HG02970 (cell line): ENCODE results near the gene TASP1.
"Not testable (repeated sequence)": the region's sequence is repeated elsewhere in the genome, so short reads cannot be mapped to it uniquely, and the experiment has no call there.

Source experiments
- ATAC-seq: cut with Tn5 transposase; IDR thresholded peaks from one replicate; pipeline ENCODE4 v1.9.1; 2021; ENCODE audit warnings: mild to moderate bottlenecking, moderate library complexity, moderate number of reproducible peaks; ENCODE audit not compliant: unreplicated experiment, low FRiP score

Gene TASP1

GRCh38 chr20:13416531-13416930, 222.2 kb downstream of the TASP1 start:
- ATAC-seq, result no peak

DNA sequence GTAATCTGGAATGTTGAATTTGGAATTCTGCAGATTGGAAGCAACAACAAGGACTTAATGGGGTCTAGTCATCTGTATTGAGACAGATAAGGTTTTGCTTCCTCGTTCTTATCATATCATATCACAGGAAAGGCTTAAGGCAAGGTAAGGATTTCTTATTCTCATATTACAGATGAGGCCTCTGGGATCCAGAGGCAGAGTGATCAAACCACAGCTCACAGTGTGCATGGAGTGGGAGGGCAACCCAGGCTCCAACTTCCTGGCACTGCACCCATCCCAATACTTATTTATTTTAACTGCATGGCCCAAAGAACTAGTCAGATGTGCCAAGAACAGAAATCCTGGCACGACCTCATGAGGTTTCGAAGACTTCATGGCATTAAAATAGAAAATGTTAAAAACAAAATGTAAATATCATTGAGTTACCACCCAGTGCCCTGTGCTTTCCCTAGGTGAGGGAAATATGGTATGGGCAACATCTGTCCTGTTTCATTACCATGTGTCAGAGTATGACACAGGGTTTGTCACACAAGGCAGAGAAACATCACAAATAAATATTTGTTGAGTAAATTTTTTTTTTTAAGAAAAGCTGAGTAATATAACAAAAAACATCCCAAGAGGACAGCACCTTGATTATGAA, 225.8 kb downstream of the TASP1 start:
- no peak for ATAC-seq

DNA sequence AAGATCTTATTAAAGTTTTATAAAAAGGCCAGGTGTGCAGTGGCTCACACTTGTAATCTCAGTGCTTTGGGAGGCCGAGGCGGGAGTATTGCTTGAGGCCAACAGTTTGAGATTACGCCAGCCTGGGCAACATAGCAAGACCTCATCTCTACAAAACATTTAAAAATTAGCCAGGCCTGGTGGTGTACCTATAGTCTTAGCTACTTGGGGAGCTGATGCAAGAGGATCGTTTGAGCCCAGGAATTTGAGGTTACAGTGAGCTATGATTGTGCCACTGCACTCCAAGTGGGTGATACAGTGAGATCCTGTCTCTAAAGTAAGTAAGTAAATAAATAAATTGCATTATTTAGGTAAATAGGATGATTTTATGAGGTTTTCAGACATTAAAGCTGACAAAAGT, 234.4 kb downstream of the TASP1 start:
- ATAC-seq, result no peak

GRCh38 chr20:13403453-13403852, 235.3 kb downstream of the TASP1 start:
- ATAC-seq, result no peak

- ATAC-seq, result no peak
Measured at GRCh38 chr20:13402986-13403385, 235.7 kb downstream of the TASP1 start.

- ATAC-seq, result no peak
Measured at GRCh38 chr20:13402171-13402760, 236.5 kb downstream of the TASP1 start.

- ATAC-seq, result no peak
Measured at GRCh38 chr20:13401596-13401995, 237.1 kb downstream of the TASP1 start.

DNA sequence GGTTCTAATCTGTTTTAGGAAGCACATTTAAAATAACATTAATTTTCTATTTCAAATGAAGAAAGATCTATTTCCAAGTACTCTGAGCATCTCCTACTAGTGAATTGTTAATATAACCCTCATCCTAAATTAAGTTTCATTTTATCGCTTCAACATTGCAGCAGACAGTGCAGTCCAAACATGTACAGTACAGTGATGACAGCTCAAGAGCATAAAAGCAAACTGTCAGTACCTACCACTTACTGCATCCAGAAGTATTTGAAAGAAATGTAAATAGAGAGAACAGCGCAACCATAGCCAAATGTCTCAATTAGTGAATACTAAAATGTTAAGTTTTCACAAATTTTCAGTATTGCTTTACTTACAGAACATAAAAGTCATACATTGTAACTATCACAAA, 238.3 kb downstream of the TASP1 start:
- no peak for ATAC-seq

- no peak for ATAC-seq
Measured at GRCh38 chr20:13397300-13397724, 241.4 kb downstream of the TASP1 start.

GRCh38 chr20:13396826-13397225, 241.9 kb downstream of the TASP1 start:
- ATAC-seq, result no peak

GRCh38 chr20:13396022-13396421, 242.7 kb downstream of the TASP1 start:
- no peak for ATAC-seq

DNA sequence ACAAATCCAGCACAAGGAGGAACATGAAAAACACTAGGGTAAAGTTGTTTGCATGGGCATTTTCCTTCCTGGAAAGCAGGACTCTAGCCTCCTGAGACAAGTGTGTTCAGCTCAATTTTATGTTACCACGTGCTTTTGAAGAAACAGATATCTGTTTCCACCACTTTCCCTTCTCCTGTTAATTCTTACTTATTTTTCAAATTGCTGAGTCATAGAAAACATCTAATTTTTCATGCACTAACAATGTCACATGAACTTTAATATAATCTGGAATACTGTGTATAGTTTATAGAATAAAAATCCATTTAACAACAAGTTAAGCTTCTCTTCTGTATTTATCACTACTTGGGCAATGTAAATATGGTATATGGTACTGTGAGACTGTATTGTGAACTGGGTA, 243.5 kb downstream of the TASP1 start:
- ATAC-seq, result no peak

DNA sequence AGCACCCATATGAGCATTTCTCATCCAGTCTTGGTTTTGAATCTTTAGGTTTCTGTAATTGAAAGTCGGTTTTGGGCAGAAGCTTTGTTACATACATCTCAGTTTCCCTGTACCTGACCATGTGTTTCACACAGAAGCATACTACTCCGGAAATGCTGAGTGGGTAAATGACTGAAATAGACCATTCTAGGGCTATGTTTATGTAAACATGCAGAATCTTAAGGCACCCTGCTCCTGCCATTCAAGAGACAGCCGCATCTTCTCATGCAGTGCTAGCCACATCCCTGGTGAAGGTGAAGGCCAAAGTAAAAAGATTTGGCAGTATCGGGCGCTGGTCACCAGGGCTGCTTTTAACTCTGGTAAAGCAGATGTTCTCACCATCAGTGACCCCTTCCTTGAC, 246.3 kb downstream of the TASP1 start:
- ATAC-seq, result no peak

DNA sequence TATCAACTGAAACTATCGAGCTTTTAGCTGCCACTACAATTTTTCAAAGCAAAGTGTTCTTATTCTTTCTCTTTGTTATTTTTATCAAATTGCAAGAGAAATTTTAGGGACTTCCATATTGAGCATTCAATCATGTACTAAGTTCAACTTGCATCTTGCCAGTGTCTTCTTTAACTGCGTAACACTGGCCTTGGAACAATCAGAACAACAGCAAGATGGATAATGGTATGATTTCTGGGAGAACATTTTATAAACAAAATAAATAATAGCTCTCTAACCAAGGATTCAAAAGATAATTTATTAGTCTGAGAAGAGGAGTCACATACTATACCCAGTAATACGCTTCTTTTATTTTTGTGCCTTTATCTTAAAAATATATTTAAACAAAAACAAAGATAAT, 249.6 kb downstream of the TASP1 start:
- no peak for ATAC-seq

- no peak for ATAC-seq
Measured at GRCh38 chr20:13384132-13384531, 254.6 kb downstream of the TASP1 start.

DNA sequence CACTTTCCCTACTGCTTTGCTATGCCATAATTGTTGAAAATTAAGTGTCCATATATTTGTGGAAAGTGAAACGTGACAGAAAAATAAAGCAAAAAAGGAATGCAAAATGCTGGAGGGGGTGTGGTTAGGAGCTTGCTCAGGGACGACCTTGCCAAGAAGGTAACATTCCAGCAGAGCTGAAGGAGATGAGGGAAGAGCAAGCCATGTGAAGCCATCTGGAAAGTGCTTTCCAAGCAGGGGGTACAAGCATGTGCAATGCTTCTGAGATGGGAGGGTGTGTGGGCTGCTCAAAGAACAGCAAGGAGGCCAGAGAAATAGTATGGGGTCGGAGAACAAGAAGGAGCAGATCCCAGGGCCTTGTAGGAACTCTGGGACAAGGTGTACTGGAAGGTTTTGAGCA, 255.9 kb downstream of the TASP1 start:
- ATAC-seq, result no peak

DNA sequence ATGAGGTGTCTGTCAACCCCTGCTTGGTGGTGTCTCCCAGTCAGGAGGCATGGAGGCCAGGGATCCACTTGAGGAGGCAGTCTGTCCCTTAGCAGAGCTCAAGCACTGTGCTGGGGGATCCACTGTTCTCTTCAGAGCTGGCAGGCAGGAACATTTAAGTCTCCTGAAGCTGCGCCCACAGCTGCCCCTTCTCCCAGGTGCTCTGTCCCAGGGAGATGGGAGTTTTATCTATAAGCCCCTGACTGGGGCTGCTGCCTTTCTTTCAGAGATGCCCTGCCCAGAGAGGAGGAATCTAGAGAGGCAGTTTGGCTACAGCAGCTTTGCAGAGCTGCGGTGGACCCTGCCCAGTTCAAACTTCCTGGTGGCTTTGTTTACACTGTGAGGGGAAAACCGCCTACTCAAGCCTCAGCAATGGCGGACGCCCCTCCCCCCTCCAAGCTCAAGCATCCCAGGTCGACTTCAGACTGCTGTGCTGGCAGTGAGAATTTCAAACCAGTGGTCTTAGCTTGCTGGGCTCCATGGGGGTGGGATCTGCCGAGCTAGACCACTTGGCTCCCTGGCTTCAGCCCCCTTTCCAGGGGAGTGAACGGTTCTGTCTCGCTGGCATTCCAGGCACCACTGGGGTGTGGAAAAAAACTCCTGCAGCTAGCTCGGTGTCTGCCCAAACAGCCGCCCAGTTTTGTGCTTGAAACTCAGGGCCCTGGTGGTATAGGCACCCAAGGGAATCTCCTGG, 258.1 kb downstream of the TASP1 start:
- ATAC-seq, result not testable (repeated sequence)

GRCh38 chr20:13373400-13373799, 265.3 kb downstream of the TASP1 start:
- ATAC-seq, result no peak

- ATAC-seq, result no peak
Measured at GRCh38 chr20:13364278-13365170, 274.2 kb downstream of the TASP1 start.

DNA sequence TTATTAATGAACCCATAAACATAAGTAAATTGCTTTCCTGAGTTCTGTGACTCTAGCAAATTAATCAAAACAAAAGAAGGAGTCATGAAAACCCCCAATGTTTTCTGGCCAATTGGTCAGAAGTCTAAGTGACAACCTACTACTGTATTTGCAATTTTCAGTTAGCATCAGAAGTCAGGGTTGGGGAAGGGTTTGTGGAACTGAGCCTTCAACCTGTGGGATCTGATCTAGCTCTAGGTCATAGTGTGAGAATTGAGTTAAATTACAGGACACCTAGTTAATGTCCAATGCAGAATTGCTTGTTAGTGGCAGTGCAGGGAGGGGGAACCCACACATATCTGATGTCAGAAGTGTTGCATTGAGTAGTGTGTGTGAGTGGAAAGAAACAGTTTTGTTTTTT, 275.3 kb downstream of the TASP1 start:
- ATAC-seq, result no peak

DNA sequence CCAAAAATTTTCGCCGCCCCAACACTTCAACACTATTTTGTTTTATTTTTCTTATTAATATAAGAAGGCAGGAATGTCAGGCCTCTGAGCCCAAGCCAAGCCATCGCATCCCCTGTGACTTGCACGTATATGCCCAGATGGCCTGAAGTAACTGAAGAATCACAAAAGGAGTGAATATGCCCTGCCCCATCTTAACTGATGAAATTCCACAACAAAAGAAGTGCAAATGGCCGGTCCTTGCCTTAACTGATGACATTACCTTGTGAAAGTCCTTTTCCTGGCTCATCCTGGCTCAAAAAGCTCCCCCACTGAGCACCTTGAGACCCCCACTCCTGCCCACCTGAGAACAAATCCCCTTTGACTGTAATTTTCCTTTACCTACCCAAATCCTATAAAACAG, 276.6 kb downstream of the TASP1 start:
- not testable (repeated sequence) for ATAC-seq
